Colonic mucosa (tissue), 4 donors: ENCODE results near the gene ZCCHC24. TPM values are rescaled to one million over a fixed set of nuclear protein-coding genes. Genes with fewer than 3 reads are reported as not detected.

Experiments used
- DNase-seq: peaks from one replicate; pipeline ENCODE4 v3.0.0-alpha.2; 2020
- H3K27ac ChIP-seq: fragments of 200-600 bp; one replicate; pipeline ENCODE4 v1.8.0; 2021
- H3K27me3 ChIP-seq: fragments of 200-600 bp; one replicate; pipeline ENCODE4 v1.8.0; 2021
- H3K36me3 ChIP-seq: fragments of 200-600 bp; one replicate; pipeline ENCODE4 v1.8.0; 2021
- H3K4me1 ChIP-seq: fragments of 200-600 bp; one replicate; pipeline ENCODE4 v1.8.0; 2021; ENCODE audit warnings: mild to moderate bottlenecking
- H3K4me3 ChIP-seq: fragments of 200-600 bp; one replicate; pipeline ENCODE4 v1.8.0; 2021
- H3K9ac ChIP-seq, 2 donors: one replicate each; pipeline ENCODE4 v1.7.0; 2013; ENCODE audit warnings: control low read depth in 2 of 2, low read depth in 2 of 2, low read length in 2 of 2
- H3K9me3 ChIP-seq: fragments of 200-600 bp; one replicate; pipeline ENCODE4 v1.8.0; 2021
- intact Hi-C: fragments of 100-400 bp; cut with DNase I; formaldehyde crosslinking; loops from one replicate; pipeline ENCODE4 v1.14.1; 2022
- total RNA-seq, 2 donors: library from RNA; stranded (reverse); fragmentation: NEBNext Ultra II Directional in 1 of 2; extraction: Animal tissue kit (Norgen Biotek cat#: 25700) in 1 of 2; gene quantifications; one replicate each; pipeline ENCODE4 v1.2.1, GENCODE V29; 2021
- TF ChIP-seq, protein P1 (sequence below): fragments of 200-600 bp; IDR thresholded peaks from one replicate; pipeline ENCODE4 v1.8.0; 2022; ENCODE audit warnings: antibody characterized with exemption, mild to moderate bottlenecking
- donor health status: healthy.
- donor health status: DM: no; HTN: no; CAD: no.
- donor health status: DM: no; HTN: no; CAD: no.

The ZCCHC24 gene
- total RNA-seq, 2 donors from 2014 or later, result 4.6 to 19.1 TPM

DNA sequence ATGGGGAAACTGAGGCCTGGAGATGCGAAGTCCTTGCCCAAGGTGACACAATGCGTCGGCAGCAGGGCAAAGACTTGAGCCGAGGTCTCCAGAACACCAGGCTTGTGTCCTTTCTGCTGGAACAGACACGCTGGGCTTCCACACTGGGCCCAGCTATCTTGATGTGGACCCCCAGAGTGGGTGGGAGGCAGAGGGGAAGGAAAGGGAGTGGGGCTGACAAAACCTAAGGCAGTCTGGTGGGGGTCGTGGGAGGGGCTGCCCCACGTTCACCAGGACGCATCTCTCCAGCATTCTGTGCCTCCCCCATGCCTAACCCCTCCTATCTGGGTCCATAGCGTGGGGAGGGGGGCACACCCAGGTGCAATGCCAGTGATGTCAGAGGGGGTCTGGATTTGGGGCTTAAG, 60.0 kb downstream of the ZCCHC24 start:
- no peak overlapping the region for H3K9ac ChIP-seq
- intact Hi-C loops, result no loop called here
- H3K4me3 ChIP-seq, result no peak overlapping the region
- DNase-seq, result no peak
- H3K4me1 ChIP-seq, result no peaks in the 10 kb centered on the region
- no peaks in the 10 kb centered on the region for H3K27me3 ChIP-seq
- no peak overlapping the region for H3K27ac ChIP-seq
- H3K36me3 ChIP-seq, result no peaks in the 10 kb centered on the region
- H3K9me3 ChIP-seq, result no peaks in the 10 kb centered on the region
- TF ChIP-seq, protein P1, sequence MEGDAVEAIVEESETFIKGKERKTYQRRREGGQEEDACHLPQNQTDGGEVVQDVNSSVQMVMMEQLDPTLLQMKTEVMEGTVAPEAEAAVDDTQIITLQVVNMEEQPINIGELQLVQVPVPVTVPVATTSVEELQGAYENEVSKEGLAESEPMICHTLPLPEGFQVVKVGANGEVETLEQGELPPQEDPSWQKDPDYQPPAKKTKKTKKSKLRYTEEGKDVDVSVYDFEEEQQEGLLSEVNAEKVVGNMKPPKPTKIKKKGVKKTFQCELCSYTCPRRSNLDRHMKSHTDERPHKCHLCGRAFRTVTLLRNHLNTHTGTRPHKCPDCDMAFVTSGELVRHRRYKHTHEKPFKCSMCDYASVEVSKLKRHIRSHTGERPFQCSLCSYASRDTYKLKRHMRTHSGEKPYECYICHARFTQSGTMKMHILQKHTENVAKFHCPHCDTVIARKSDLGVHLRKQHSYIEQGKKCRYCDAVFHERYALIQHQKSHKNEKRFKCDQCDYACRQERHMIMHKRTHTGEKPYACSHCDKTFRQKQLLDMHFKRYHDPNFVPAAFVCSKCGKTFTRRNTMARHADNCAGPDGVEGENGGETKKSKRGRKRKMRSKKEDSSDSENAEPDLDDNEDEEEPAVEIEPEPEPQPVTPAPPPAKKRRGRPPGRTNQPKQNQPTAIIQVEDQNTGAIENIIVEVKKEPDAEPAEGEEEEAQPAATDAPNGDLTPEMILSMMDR, result no peak

DNA sequence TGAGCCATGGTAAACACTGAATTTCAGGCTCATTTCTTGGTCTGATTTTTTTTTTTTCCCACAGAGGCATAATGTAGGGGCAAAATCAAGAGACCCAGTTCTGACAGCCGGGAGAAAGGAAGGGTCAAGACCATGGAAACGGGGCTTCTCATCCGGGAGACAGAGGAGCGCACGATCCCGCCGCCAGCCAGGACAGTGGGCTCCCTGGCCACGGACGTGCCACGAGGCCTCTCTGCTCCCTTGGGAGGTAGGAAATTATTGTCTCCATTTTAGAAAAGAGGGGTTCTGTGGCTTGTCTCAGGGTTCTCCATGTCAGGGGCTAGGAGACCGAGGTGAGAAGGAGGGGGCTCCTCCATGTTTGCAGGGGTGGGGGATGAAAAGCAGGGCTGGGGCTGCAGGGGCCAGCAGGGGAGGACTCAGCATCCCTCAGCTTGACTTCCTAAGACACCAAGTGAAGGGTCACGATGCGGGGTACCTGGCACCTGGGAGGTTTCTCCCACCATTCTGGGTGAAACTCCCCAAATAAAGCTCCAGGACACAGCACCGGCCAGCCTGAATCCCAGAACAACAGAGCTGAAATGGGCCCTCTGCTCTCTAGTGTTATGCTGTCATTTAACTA, 60.5 kb downstream of the ZCCHC24 start:
- no peaks in the 10 kb centered on the region for H3K9me3 ChIP-seq
- no peaks in the 10 kb centered on the region for H3K27me3 ChIP-seq
- H3K9ac ChIP-seq, result no peak overlapping the region
- H3K36me3 ChIP-seq, result no peaks in the 10 kb centered on the region
- TF ChIP-seq, protein P1, result no peak
- H3K4me1 ChIP-seq, result peaks cover 1% of the 10 kb centered on the region
- DNase-seq, result peak; percentile 12
- no peak overlapping the region for H3K27ac ChIP-seq
- intact Hi-C loops, result no loop called here
- no peak overlapping the region for H3K4me3 ChIP-seq

DNA sequence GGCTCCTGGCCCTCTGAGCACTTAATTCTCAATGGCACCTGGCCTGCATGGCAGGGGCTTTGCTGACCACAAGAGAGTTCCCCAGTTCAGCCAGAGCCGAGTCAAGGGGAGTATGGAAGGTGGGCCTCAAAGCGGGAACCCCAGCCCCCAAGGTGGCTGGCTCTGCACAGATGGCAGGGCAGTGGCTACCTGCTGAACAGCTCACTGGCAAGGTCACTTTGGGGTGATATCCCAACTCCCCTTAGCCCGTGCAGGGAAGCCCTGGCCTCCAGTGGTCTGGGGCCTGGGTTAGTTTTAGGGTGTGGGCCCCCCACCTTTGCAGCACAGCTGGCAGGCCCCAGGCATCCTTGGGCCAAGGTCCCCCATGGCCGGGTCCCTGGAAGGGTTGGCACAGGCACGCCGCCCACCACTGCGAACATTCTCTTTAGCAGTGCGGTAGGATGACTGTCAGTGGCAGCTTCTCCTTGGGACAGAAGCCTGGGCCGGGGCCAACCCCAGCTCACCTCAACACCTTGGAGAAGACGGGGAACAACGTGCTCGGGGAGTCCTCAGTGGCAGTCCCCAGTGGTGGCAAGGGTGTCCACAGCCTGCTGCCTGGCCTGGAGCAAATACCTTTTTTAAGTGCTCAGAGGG, 61.3 kb downstream of the ZCCHC24 start:
- Histone ChIP-seq H3K4me3 (no peak overlapping the region), H3K27ac (no peak overlapping the region), H3K9me3 (no peaks in the 10 kb centered on the region), H3K4me1 (peaks cover 5% of the 10 kb centered on the region), H3K36me3 (no peaks in the 10 kb centered on the region), H3K9ac (no peak overlapping the region), H3K27me3 (no peaks in the 10 kb centered on the region)
- peak; percentile 18 for DNase-seq
- intact Hi-C loops, result no loop called here
- TF ChIP-seq, protein P1, result no peak

DNA sequence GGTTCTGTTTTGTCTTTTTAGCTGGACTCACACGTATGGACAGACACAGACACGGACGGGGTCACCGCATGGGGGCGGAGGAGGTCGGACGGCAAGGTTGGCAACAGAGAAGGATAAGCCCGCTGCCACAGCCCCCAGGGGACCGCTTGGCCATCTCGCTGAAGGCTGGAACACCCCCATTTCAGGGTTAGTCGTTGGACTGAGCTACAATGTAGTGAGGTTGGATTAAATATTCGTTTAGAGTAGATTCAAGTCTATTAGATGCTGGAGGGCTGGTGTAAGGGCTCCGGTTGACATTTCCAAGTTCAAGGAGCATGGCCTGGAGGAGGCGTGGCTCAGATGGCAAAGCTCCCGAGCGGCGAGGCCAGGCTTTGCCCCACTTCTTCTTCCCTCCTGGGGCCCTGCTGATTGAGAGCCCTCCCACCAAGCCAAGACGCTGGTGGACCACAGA, 62.9 kb downstream of the ZCCHC24 start:
- peak overlapping the region; percentile 9 to 39 for H3K9ac ChIP-seq
- no peaks in the 10 kb centered on the region for H3K36me3 ChIP-seq
- H3K27ac ChIP-seq, result peak overlapping the region; percentile 63
- no peaks in the 10 kb centered on the region for H3K27me3 ChIP-seq
- intact Hi-C loops, result no loop called here
- H3K4me1 ChIP-seq, result peaks cover 5% of the 10 kb centered on the region
- DNase-seq, result peak; percentile 21
- H3K4me3 ChIP-seq, result no peak overlapping the region
- no peaks in the 10 kb centered on the region for H3K9me3 ChIP-seq
- TF ChIP-seq, protein P1, result no peak

DNA sequence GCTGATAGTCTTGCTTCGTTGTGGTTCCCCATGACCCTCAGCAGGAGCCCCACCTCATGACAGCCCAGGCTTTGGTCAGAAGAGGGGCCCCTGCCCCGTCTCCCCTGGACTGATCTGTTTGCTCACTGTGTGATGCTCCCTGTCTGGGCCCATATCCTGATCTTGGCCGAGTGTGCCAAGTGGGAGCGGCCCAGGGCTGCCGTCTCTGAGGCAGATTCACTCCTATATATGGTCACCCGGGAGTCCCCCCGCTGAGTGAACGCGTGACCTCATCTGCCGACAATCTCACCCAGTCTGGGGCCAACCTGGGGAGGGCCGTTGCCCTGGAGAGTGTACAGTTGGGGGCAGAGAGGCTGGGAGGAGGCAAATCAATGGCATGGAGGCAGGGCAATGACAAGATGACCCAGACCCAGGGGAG, 63.6 kb downstream of the ZCCHC24 start:
- Histone ChIP-seq H3K9me3 (no peaks in the 10 kb centered on the region), H3K4me1 (peaks cover 5% of the 10 kb centered on the region), H3K27ac (peak overlapping the region; percentile 63), H3K36me3 (no peaks in the 10 kb centered on the region), H3K4me3 (no peak overlapping the region), H3K27me3 (no peaks in the 10 kb centered on the region), H3K9ac (peak overlapping the region in 1 of 2 donors; percentile 9)
- intact Hi-C loops, result no loop called here
- TF ChIP-seq, protein P1, result no peak
- DNase-seq, result peak; percentile 54
